Activated T-helper 9 cell treated with anti-CD3 and anti-CD28 coated beads, Interleukin-2, amount 50 U/mL, for 16 hours (primary cell): ENCODE measurements around the gene CADM1.

ENCODE experiments used
- DNase-seq: peaks from one replicate; pipeline ENCODE4 v3.0.0-alpha.2; 2020; ENCODE audit warnings: low read depth

Gene CADM1

DNA sequence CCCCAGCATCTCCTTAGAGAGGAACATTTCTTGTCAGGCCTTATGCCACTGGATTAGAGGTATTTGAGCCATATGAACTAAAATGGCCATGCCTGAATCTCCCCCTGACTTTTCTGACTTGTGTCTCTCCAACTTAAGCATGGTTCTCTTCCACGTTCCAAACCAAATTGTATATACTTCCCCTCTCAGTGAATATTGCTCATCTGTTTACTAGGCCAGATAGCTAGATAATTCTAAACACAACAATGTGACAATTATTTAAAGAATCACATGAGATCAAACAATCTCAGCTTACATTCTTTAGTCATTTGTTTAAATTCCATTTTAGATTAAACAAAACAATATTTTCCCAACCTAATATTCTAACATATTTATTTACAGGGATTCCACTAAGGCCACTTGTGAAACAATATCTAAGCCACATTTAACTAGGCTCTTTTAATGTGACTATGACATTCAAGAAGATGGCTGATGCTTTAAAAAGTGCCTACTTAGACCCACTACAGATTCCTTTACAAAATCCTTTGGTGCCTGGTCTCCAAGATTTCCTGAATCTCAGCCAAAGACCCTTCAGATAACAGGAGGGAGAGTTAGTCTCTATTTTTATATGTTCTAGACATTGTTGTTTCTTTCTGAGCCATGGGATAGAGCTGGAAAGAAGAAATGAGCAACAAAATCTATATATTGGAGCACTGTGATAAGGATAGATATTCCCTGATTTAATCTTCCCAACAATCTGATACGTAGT is 105.7 kb downstream of the CADM1 start:
- no peak for DNase-seq

DNA sequence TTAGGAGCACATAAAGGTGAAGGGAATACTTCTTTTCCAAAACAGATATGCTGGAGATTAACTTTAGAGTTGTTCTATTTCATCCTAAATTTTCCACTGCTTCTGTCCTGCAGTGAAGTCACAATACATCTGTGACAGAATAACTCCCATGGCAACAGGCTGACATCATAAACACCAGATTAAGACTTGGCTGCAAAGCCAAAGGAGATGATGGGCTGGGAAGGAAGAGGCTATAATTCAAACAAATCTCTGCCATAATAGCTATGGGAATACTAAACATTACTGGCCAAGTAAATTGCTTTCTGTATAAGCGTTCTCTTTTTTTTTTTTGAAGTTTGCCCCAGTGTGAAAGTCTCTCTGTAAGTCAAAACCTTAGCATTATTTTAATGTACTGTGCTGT is 107.7 kb downstream of the CADM1 start:
- DNase-seq = no peak

DNA sequence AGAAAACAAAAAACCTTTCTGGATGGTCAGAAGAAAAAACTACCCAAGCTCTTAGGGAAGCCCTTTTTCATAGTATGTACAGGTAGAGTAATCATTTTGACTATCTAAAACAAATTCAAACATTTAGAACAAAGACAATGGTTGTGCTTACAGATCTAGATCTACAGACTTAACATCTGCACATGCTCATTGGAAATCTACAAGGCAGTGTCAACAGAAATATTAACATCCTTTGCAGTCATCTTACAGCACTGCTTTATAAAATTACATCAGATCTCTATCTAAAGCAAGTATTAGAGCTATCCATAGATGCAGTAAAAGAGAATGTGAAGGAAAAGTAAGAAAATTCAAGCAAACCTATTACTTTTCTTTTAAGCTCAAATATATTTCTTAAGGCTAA is 110.3 kb downstream of the CADM1 start:
- DNase-seq = no peak

DNA sequence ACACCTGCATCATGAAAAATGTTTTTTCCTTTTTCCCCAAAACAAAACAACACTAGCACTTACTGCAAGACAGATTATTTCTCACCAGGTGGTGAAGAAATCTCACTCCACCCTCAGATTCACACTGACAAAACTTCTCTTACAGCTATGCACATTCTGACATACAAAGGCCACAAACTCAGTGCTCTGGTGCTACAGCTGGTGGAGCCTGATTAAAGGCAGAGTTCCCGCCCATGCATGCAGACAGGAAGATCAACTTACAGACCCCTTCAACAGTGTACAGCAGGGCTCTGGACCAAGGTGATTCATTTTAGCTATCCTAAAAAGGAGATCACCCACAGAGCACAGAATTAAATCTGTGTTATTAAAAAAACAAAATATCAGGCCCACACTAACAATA is 112.6 kb downstream of the CADM1 start:
- no peak for DNase-seq

DNA sequence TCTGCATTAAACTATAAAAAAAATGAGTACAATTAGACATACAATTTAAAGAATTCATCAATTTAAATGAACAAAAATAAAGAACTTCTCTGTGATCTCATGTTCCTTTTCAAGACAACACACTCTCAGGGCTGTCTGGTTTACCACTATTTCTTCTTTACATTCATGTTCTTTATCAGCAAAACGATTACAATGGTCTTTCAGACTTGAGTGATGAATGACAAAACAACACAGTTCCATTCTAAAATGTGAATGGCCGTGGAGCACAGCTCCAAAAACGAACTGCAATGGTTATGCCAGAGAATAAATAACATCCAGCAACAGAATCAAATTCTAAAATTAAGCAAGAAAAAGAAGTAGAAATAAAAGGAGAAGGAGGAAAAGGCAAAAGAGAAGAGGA is 113.1 kb downstream of the CADM1 start:
- DNase-seq = no peak

DNA sequence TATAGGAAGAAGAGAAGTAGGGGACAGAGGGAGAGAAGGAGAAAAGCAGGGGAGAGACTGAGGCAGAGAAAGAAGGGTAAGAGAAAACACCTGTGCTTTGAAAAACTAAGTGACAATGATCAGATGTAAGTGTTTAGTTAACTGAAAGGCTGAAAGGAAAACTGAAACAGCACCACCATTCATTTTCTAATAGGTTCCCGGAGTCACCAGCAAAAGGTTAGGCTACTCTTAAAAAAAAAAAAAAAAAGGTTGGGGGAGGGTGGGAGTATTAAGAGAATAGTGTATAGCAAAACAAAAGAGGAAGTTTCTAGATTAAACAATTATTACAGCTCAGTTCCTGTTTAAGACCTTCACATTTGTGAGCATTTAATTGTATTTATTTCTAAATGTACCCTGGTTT is 113.8 kb downstream of the CADM1 start:
- no peak for DNase-seq

DNA sequence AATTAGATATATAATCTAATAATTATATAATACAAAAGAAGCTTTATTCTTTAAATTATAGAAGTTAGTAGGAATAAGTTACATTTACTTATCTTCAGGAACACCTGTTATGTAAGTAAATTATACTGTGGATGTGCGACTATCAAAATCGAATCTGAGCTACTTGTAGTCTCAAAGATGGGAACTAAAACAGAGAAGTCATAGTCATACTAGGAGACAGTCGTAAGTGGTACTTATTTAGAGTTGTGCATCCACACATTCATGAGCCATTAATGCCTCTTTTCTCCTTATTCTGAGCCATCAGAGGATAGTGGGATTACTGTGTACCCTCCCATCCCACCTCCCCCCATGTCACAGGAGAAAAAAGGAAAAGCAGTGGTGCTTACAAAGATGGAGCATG is 114.4 kb downstream of the CADM1 start:
- DNase-seq = no peak

DNA sequence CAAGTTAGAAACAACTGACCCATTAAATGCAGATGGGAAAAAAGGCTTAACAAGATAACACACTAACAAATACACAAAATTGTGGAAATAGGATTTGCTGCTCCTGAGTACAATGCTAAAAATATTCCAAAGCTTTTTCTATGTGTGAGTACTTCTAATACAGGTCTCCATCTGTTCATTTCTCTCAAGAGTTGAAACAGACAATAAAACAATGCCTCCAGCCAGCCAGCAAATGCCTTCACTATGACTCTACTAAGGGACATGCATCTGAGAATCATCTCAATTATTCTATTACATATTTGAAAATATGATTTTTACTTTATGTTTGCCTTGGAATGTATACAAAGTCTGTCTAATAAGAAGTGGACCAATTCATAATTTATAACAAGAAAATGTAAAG is 119.0 kb downstream of the CADM1 start:
- no peak for DNase-seq

DNA sequence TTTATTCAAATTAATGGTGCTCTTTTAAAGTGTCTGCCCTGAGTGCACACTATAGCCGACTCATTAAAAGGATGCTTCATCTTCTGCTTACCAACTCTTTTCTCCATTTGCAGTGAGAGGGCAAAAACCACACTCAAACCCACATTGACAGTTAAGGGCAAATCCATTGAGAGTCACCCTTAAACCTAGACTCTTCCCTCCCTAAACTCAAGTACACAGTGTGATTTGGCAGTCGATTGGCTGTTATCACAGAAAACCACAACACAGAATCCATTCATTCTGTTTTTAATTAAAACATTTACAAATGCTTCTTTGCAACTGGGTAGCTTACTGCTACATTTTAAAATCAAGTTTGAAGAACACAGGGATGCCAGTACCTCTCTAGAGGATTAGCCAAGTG is 120.0 kb downstream of the CADM1 start:
- no peak for DNase-seq

DNA sequence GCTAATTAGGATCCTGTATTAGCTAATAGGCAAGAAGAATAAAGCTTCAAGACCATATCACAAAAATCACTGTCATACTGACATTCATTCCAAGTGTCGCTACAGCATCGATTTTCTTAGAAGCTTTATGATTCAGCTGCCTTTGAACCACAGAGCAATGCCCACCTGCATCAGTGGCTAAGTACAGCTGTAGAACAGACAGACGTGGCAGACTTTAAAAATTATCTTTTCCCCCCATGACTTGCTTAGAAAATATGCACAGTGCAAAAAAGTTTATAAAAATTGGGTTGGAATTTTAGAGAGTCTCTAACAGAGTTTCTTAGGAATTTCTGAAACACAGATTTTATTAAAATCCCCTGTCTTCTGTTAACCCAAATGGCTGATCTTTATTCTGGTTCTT is 120.8 kb downstream of the CADM1 start:
- no peak for DNase-seq

DNA sequence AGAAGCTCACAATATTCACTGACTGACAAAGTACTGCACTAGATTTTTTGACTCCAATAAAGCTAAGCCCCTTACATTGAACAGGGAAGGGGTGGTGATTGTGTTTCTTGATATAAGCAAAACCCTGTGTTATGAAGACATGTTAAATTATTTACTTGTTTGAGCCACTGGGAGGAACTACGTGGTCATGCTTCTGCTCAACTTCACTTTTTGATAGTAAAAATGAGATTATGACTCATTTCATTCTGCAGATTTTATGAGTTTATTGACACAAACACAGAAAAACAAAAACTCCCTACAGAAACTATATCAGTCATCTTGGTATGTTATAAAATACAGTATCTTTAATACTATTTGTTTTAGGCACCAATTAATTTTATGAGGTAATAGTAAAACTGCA is 124.7 kb downstream of the CADM1 start:
- DNase-seq = no peak

DNA sequence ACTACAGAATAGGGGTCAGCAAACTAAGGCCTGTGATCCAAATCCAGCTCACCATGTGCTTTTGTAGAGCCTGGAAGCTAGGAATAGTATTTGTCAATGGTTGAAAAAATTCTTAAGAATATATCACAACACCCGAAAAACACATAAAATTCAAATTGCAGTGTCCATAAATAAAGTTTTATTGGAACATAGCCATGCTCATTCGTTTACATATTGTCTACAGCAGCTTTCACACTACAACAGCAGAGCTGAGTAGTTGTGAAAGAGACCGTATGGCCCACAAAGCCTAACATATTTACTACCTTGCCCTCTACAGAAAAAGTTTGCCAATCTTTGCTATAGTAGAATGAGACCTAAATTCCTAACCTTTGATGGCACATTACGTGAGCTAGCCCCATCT is 125.7 kb downstream of the CADM1 start:
- DNase-seq = no peak

DNA sequence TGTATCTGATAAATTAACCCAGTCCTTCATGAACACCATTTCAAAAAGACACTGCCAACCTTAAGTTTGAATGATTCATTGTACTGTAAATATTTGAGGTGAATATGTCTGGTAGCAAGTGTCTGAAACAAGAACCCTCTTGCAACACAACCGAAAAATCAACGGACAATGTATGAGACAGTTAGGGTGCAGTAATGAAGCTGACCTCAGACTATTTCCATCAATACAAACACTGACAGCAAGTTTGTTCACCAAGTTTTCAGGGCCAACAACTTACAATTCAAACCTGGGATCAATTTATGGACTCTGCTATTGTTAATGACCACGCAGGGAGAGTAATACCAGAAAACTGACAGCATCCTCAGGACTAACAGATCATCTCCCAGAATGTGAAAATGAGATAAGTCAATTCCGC is 126.3 kb downstream of the CADM1 start:
- no peak for DNase-seq

DNA sequence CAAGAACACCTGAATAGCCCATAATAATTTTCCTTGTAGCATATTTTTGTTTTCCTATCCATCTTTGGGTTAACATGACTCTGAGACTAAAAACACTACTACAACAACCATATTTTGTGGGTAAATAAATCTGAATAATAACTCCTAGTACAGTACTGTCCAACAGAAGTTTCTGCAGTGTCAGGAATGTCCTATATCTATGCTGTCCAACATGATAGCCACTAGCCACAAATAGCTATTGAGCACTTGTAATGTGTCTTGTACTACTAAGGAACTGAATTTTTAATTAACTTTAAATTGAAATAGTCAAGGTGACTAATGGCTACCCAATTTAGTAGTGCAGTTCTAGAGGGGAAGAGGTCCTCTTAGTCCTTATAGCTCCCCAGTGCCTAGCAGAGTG is 135.6 kb downstream of the CADM1 start:
- DNase-seq = no peak

DNA sequence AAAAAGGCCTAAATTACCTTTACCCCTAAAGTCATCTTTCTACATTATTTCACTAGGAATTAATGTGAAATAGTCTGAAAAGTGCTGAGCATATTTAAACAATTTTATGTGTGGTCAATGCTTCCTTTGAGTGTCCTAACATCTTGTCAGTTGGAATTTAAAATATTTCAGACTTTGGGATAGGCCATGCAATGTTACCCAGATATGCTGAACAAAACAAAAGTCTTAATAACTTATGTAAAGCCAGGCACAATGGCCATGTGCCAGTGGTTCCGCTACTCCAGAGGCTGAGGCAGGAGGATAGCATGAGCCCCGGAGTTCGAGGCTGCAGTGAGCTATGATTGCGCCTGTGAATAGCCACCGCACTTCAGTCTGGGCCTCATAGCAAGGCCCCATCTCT is 137.4 kb downstream of the CADM1 start:
- no peak for DNase-seq

DNA sequence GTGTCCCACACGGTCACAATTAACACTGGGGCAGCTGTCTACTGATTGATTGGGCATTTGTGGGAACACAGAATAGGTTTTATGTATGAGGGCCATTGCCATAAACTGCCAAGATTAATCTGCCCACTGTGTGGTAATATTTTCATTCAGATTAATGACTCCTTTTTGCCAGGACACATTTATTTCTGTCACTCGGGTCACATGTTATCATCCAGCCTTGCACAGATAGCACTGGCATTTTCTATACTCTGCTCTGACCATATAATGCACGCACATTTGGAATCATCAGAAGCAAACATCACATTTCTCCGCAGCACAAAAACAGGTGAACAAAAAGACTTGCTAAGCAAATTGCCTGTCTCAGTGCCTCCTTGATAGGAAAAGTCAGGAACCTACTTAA is 138.3 kb downstream of the CADM1 start:
- DNase-seq = no peak

DNA sequence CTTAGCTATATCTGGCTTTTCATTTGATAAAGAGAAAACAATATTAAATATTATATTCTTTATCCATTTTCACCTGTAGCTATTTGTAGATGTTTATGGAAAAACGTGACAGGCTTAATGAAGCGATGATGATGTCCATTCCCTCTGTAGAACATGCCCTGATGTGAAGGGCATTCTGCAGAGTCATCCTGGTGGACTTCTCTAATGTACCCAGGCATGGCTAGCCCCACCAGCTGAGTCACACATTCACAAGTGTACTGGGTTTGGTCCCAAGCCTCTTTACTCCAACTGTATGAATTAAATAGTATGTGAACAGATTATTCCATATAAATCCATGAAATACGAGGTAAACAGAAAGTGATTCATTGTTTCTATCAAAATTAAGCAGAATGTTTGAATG is 139.3 kb downstream of the CADM1 start:
- no peak for DNase-seq

DNA sequence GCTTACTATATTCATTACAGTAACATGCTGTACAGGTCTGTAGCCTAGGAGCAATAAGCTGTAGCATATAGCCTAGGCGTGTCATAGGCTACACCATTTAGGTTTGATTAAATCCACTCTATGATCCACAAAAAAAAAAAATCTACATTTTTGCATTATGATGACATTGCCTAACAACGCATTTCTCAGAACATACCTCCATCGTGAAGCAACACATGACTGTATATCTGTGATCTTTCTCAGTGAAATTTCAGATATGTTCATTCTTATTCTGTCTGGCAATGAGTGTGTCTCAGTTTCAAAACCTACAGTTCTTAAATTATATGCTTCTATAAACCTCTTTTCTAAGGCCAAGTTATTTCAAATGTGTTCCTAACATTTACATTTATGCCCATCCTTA is 140.3 kb downstream of the CADM1 start:
- DNase-seq = no peak

DNA sequence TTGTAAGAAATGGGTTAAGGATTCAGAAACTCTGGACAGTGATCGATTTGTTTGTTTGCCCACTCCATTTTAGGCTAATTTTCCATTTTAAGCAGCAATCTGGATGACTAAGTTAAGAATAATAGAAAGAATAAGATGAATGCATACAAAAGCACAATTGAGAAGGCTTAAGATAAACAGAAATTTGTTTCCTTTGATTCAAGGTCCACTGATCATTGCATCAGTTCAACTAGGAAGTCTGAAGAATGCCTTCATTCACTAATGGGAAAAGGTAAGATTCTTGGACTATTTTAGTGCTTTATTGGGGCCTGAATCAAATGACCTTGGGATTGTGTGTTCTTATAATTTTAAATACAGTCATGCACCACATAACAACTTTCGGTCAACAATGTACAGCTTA is 140.8 kb downstream of the CADM1 start:
- no peak for DNase-seq

DNA sequence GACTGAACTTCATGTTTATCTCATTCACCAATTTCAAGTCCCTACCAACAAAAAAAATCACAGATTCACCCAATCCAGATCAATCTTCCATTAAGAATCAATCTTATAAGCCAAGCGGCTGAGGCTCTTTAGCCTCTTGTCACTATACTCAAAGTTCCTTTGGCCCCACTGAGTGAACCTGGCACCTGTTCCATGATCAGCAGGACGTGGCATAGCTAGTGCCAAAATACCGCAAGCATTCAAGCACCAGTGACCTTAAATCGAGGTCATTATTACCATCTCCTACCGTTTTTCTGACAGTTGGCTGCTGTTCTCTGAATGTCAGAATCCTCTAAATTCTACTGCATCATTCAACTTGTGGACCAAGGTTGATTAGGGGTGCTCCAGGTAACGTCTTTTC is 141.2 kb downstream of the CADM1 start:
- DNase-seq = no peak

DNA sequence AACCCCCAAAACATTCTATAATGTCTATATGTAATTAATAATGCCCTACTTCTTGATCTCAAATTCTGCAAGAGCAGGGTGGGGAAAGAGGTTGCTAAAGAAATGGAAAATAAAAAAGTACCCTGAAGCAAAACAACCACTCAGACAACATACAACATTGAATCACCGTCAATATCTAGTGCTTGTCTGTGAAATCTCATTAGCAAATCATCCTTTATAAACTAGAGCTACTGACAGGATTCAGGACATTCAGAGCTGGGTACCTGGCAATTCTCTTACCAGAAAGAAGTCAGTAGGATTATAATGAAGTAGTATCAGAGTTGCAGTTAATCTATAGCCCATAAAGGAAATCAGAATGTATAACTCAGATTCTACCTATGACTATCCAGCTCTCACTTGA is 143.2 kb downstream of the CADM1 start:
- DNase-seq = no peak

DNA sequence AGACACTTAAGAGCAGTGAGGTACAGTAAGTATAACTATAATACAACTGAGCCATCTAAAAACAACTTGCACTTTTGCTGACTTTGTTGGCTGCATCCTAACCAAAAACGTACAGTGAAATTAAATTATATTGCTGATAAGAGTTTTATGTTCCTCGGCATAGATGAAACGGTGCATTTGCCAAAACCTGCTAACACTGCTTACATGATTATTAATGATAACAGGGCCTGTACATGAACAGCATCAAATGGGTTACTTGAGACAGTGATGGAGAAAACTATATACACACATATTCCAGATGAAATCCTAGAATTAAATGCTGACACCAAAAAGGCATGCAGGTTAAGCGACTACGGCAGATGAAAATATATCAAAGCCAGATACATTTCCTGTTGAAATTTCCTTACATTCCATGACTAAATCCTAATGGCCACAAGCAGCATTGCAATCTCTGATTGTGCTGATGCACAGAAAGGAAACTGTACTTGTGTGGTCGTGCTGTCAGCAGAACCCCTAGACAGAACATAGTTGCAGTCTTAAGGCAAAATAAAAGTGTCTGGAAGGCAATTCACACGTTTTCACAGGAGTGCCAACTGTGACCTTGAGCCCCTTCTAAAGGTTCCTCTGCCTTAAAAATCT is 143.9 kb downstream of the CADM1 start:
- DNase-seq = no peak

DNA sequence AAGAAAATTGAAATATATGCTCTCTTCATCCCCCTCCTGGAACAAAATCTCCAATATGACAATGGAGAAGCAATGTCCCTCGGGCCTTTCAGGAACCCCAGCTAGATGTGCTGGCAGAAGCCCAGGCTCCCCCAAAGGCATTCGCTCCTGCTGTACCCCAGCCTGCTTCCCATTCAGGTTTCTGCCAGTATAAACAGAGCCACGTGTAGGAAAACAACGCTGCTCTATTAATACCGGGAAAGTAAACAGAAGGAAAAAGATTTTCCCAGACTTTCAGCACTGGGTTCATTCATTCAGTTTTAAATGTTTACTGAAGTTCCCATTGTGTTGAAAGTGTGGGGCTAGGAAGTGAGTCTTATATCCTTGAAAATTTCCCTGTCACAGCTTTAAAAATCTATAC is 147.1 kb downstream of the CADM1 start:
- DNase-seq = no peak

DNA sequence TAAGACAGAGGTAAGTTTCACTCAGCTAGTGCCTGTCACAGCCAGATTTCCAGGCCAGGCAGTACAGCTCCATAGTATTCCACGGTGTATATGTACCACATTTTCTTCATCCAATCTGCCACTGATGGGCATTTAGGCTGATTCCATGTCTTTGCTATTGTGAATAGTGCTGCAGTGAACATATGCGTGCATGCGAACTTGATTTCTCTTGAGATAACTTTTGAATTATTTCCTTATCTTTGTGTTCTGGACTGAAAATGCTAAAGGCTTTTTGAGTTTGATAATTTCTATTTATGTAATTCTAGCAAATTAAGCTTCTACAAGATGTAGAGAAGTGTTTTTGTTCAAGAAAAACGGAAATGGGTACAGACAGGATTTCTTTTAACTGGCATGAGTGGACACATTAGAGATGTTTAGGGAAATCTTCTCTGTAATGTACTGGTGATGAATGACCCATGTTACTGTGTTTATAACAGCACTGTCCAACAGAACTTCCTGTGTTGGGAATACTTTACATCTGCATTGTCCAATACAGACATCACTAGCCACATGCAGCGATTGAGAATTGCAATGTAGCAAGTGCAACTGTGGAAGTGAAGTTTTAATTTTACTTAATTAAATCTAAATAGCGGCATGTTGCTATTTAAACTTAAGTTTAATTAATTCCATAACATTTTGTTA is 151.3 kb downstream of the CADM1 start:
- DNase-seq = no peak
